GF-D8 (cell line): ENCODE data around the gene LCA5L.
"Not testable (repeated sequence)": the region's sequence is repeated elsewhere in the genome, so short reads cannot be mapped to it uniquely, and the experiment has no call there.

Experiments used
- DNase-seq: peaks from one replicate; lab custom pipeline; 2025; lab: John Stamatoyannopoulos, UW

LCA5L gene

GRCh38 chr21:39451332-39452206 is 6.0 kb upstream of the LCA5L start, which contains the start of gene SH3BGR:
SH3BGR (plus strand) TSS chr21:39451970; CDS start chr21:39452097, 127 bp downstream.
- no peak for DNase-seq

- no peak for DNase-seq
These were observed 1.7 kb upstream of the LCA5L start for GRCh38 chr21:39447264-39447663.

GRCh38 chr21:39444421-39445180 is 977 bp downstream of the LCA5L start:
- DNase-seq: no peak

GRCh38 chr21:39441502-39442475 is 3.8 kb downstream of the LCA5L start:
- peak; percentile 42 for DNase-seq

GRCh38 chr21:39439232-39439631 is 6.3 kb downstream of the LCA5L start:
- no peak for DNase-seq

- no peak for DNase-seq
These were observed 10.6 kb downstream of the LCA5L start for GRCh38 chr21:39434950-39435349.

GRCh38 chr21:39430954-39431353 is 14.6 kb downstream of the LCA5L start:
- DNase-seq: no peak

GRCh38 chr21:39430457-39430856 is 15.1 kb downstream of the LCA5L start:
- no peak for DNase-seq

- DNase-seq: no peak
These were observed 15.6 kb downstream of the LCA5L start for GRCh38 chr21:39430016-39430415.

- DNase-seq: no peak
These were observed 16.1 kb downstream of the LCA5L start for GRCh38 chr21:39429445-39429844.

- DNase-seq: no peak
These were observed 22.9 kb downstream of the LCA5L start for GRCh38 chr21:39422527-39423241.

- not testable (repeated sequence) for DNase-seq
These were observed 26.4 kb downstream of the LCA5L start for GRCh38 chr21:39419204-39419603.

GRCh38 chr21:39406065-39406464 is 39.5 kb downstream of the LCA5L start:
- no peak for DNase-seq

GRCh38 chr21:39400173-39400572 is 45.4 kb downstream of the LCA5L start:
- DNase-seq: no peak

GRCh38 chr21:39397646-39398385 is 47.8 kb downstream of the LCA5L start:
- peak; percentile 26 for DNase-seq

- no peak for DNase-seq
These were observed 52.6 kb downstream of the LCA5L start for GRCh38 chr21:39392981-39393380.

GRCh38 chr21:39390212-39390765 is 55.3 kb downstream of the LCA5L start:
- no peak for DNase-seq

GRCh38 chr21:39388811-39389155 is 56.8 kb downstream of the LCA5L start:
- no peak for DNase-seq

- DNase-seq: peak; percentile 68
These were observed 57.4 kb downstream of the LCA5L start for GRCh38 chr21:39388038-39388810.
